NCI-H1417 treated with DMSO at 0.1 percent for 48 hours (cell line): ENCODE data around the gene NNT.
"Not testable (repeated sequence)": the region's sequence is repeated elsewhere in the genome, so short reads cannot be mapped to it uniquely, and the experiment has no call there.

ENCODE experiments used
- DNase-seq: peaks from one replicate; lab custom pipeline; 2025; lab: John Stamatoyannopoulos, UW

Gene NNT

GRCh38 chr5:43631182-43631910 is 28.4 kb downstream of the NNT start:
- DNase-seq = peak; percentile 36

GRCh38 chr5:43634621-43635020 is 31.6 kb downstream of the NNT start:
- DNase-seq = no peak

- no peak for DNase-seq
Measured at GRCh38 chr5:43635374-43635773, 32.4 kb downstream of the NNT start.

GRCh38 chr5:43636076-43636475 is 33.1 kb downstream of the NNT start:
- DNase-seq = no peak

- DNase-seq = no peak
Measured at GRCh38 chr5:43637416-43637815, 34.4 kb downstream of the NNT start.

- no peak for DNase-seq
Measured at GRCh38 chr5:43638107-43638506, 35.1 kb downstream of the NNT start.

- no peak for DNase-seq
Measured at GRCh38 chr5:43638546-43638945, 35.6 kb downstream of the NNT start.

- DNase-seq = no peak
Measured at GRCh38 chr5:43639566-43639965, 36.6 kb downstream of the NNT start.

GRCh38 chr5:43642428-43642827 is 39.4 kb downstream of the NNT start:
- no peak for DNase-seq

- no peak for DNase-seq
Measured at GRCh38 chr5:43643327-43643726, 40.3 kb downstream of the NNT start.

- DNase-seq = no peak
Measured at GRCh38 chr5:43643750-43644149, 40.8 kb downstream of the NNT start.

GRCh38 chr5:43646992-43647391 is 44.0 kb downstream of the NNT start:
- no peak for DNase-seq

- no peak for DNase-seq
Measured at GRCh38 chr5:43647789-43648188, 44.8 kb downstream of the NNT start.

GRCh38 chr5:43648499-43649124 is 45.6 kb downstream of the NNT start:
- no peak for DNase-seq

- no peak for DNase-seq
Measured at GRCh38 chr5:43649256-43649655, 46.3 kb downstream of the NNT start.

GRCh38 chr5:43652537-43653302 is 49.7 kb downstream of the NNT start:
- DNase-seq = no peak

GRCh38 chr5:43658509-43658908 is 55.5 kb downstream of the NNT start:
- no peak for DNase-seq

- no peak for DNase-seq
Measured at GRCh38 chr5:43659075-43659474, 56.1 kb downstream of the NNT start.

- no peak for DNase-seq
Measured at GRCh38 chr5:43661102-43661501, 58.1 kb downstream of the NNT start.

GRCh38 chr5:43663916-43664315 is 60.9 kb downstream of the NNT start:
- DNase-seq = no peak

- DNase-seq = no peak
Measured at GRCh38 chr5:43664501-43665040, 61.6 kb downstream of the NNT start.

GRCh38 chr5:43665749-43666148 is 62.8 kb downstream of the NNT start:
- not testable (repeated sequence) for DNase-seq

GRCh38 chr5:43666728-43667127 is 63.7 kb downstream of the NNT start:
- not testable (repeated sequence) for DNase-seq
